SK-N-SH (cell line): ENCODE data around the gene TXLNA. TPM values are rescaled to one million over a fixed set of nuclear protein-coding genes. Genes with fewer than 3 reads are reported as not detected.
A peak's percentile ranks its signal among the peaks of the same experiment; 100 is the strongest.
"Not testable (repeated sequence)": the region's sequence is repeated elsewhere in the genome, so short reads cannot be mapped to it uniquely, and the experiment has no call there.

Experiments used
- CTCF ChIA-PET: fragments of 300-600, 350-600 bp; formaldehyde crosslinking; extraction: SDS; loops from one replicate; lab custom pipeline; 2021; lab: Yijun Ruan, JAX
- POLR2A ChIA-PET: fragments of 350-600 bp; sonication (Branson Sonifier 250); formaldehyde crosslinking; extraction: SDS; loops from one replicate; lab custom pipeline; 2020; ENCODE audit warnings: antibody characterized with exemption, inconsistent platforms; lab: Yijun Ruan, JAX
- DNase-seq: peaks from one replicate; pipeline ENCODE4 v3.0.0; 2012
- H2AFZ ChIP-seq: fragments of 200-600 bp; sonication (generic); 2 replicates; pipeline ENCODE4 v1.8.1; 2016; ENCODE audit warnings: antibody characterized with exemption, mild to moderate bottlenecking, low read depth
- H3F3A ChIP-seq: fragments of 200-600 bp; sonication (generic); replicated peaks from 2 replicates; pipeline ENCODE3; 2016; ENCODE audit warnings: antibody characterized with exemption, mild to moderate bottlenecking; ENCODE audit not compliant: insufficient read depth
- H3K27ac ChIP-seq, 2 experiments: fragments of 200-500 bp in 1 of 2; fragments of 200-600 bp in 1 of 2; sonication (Bioruptor generic) in 1 of 2; sonication (generic), shearing (Covaris generic) in 1 of 2; 2 replicates each; pipeline versions ENCODE4 v1.5.1 to v1.6.1; 2014 to 2016; ENCODE audit warnings: low read depth in 2 of 2, inconsistent platforms in 1 of 2, low read length in 1 of 2, mild to moderate bottlenecking in 1 of 2, mixed read lengths in 1 of 2
- H3K27me3 ChIP-seq: fragments of 200-600 bp; sonication (generic), shearing (Covaris generic); 2 replicates; pipeline ENCODE4 v1.6.1; 2016; ENCODE audit warnings: mixed run types; ENCODE audit not compliant: insufficient read depth
- H3K36me3 ChIP-seq, 2 experiments: fragments of 200-500 bp in 1 of 2; fragments of 200-600 bp in 1 of 2; sonication (Bioruptor generic) in 1 of 2; sonication (generic) in 1 of 2; replicated peaks in 1 of 2; 2 replicates each; pipeline versions ENCODE3 to v1.5.1; 2014 to 2016; ENCODE audit warnings: low read length in 1 of 2, mild to moderate bottlenecking in 1 of 2; ENCODE audit not compliant: insufficient read depth in 2 of 2, control insufficient read depth in 1 of 2
- H3K4me1 ChIP-seq, 2 experiments: fragments of 200-500 bp in 1 of 2; fragments of 200-600 bp in 1 of 2; sonication (Bioruptor generic) in 1 of 2; sonication (generic), shearing (Covaris generic) in 1 of 2; 2 replicates each; pipeline versions ENCODE4 v1.5.1 to v1.6.1; 2014 to 2016; ENCODE audit warnings: low read depth in 1 of 2, low read length in 1 of 2, mixed run types in 1 of 2; ENCODE audit not compliant: insufficient read depth in 2 of 2, control insufficient read depth in 1 of 2
- H3K4me2 ChIP-seq: fragments of 200-600 bp; sonication (generic), shearing (Covaris generic); 2 replicates; pipeline ENCODE4 v1.6.1; 2017; ENCODE audit warnings: mixed run types
- H3K4me3 ChIP-seq, 2 experiments: fragments of 200-500 bp in 1 of 2; fragments of 200-600 bp in 1 of 2; sonication (Bioruptor generic) in 1 of 2; sonication (generic), shearing (Covaris generic) in 1 of 2; 2 replicates each; pipeline versions ENCODE4 v1.5.1 to v1.8.1; 2014 to 2016; ENCODE audit warnings: low read depth in 2 of 2, inconsistent platforms in 1 of 2, low read length in 1 of 2, mild to moderate bottlenecking in 1 of 2, mixed read lengths in 1 of 2, moderate library complexity in 1 of 2
- H3K79me2 ChIP-seq: fragments of 200-600 bp; sonication (generic); 2 replicates; pipeline ENCODE4 v1.8.1; 2017; ENCODE audit warnings: mild to moderate bottlenecking; ENCODE audit not compliant: insufficient read depth
- H3K9ac ChIP-seq: fragments of 200-600 bp; sonication (generic); 2 replicates; pipeline ENCODE4 v1.6.1; 2017; ENCODE audit warnings: mixed run types
- H3K9me2 ChIP-seq: fragments of 200-600 bp; sonication (generic); 2 replicates; pipeline ENCODE4 v1.6.1; 2017; ENCODE audit warnings: mixed run types
- H3K9me3 ChIP-seq: fragments of 200-600 bp; sonication (generic); 2 replicates; pipeline ENCODE4 v1.6.1; 2017; ENCODE audit warnings: mixed run types, mild to moderate bottlenecking, moderate library complexity
- H4K20me1 ChIP-seq: fragments of 200-600 bp; sonication (generic); 2 replicates; pipeline ENCODE4 v1.6.1; 2017; ENCODE audit warnings: mild to moderate bottlenecking, mixed run types; ENCODE audit not compliant: insufficient read depth
- CHD2 ChIP-seq: fragments of 150-350 bp; IDR thresholded peaks from 2 replicates; pipeline ENCODE4 v1.6.1; 2018; ENCODE audit warnings: low read length; ENCODE audit not compliant: partially characterized antibody
- CTCF ChIP-seq: fragments of 200-600 bp; sonication (generic); IDR thresholded peaks from 2 replicates; pipeline ENCODE4 v1.6.1; 2017; ENCODE audit warnings: antibody characterized with exemption, mild to moderate bottlenecking, moderate library complexity
- ELF1 ChIP-seq: IDR thresholded peaks from 2 replicates; pipeline ENCODE4 v1.4.0; 2012
- FOXM1 ChIP-seq: IDR thresholded peaks from 2 replicates; pipeline ENCODE4 v1.4.0; 2012; ENCODE audit warnings: low read depth, mild to moderate bottlenecking
- GABPA ChIP-seq: IDR thresholded peaks from 2 replicates; pipeline ENCODE4 v1.4.0; 2012; ENCODE audit warnings: low read depth, mild to moderate bottlenecking
- GATA2 ChIP-seq: sonication (generic); formaldehyde crosslinking; IDR thresholded peaks from 2 replicates; pipeline ENCODE4 v1.5.0; 2020; ENCODE audit warnings: mild to moderate bottlenecking, missing genetic modification reagents
- MAX ChIP-seq: IDR thresholded peaks from 2 replicates; pipeline ENCODE4 v1.4.0; 2012; ENCODE audit warnings: low read depth
- MXI1 ChIP-seq: IDR thresholded peaks from 2 replicates; pipeline ENCODE4 v1.6.1; 2012; ENCODE audit warnings: mild to moderate bottlenecking, low read depth, low read length, improper control_type of control experiment
- NRF1 ChIP-seq: IDR thresholded peaks from 2 replicates; pipeline ENCODE4 v1.6.1; 2012; ENCODE audit warnings: low read depth, mild to moderate bottlenecking, low read length
- PBX3 ChIP-seq: IDR thresholded peaks from 2 replicates; pipeline ENCODE4; 2012
- POLR2AphosphoS5 ChIP-seq: IDR thresholded peaks from 2 replicates; pipeline ENCODE4 v1.6.1; 2012; ENCODE audit warnings: low read depth, low read length
- RXRA ChIP-seq: IDR thresholded peaks from 2 replicates; pipeline ENCODE4 v1.4.0; 2012; ENCODE audit warnings: low read depth, mild to moderate bottlenecking, borderline replicate concordance
- SIN3A ChIP-seq: IDR thresholded peaks from 2 replicates; pipeline ENCODE4 v1.6.1; 2012; ENCODE audit warnings: low read depth, mild to moderate bottlenecking, low read length, moderate library complexity, borderline replicate concordance
- TCF12 ChIP-seq: IDR thresholded peaks from 2 replicates; pipeline ENCODE4 v1.4.0; 2012
- YY1 ChIP-seq: IDR thresholded peaks from 2 replicates; pipeline ENCODE4 v1.4.0; 2012; ENCODE audit warnings: low read depth, mild to moderate bottlenecking
- WGBS: methylation state at CpG from one replicate; pipeline ENCODE4 v1.1.6; 2017; ENCODE audit warnings: low lambda C conversion rate; 5-methylcytosine and 5-hydroxymethylcytosine counted together
- polyA plus RNA-seq, 3 experiments: library from polyadenylated mRNA; depleted of rRNA; stranded (reverse); fragments of >200 nt; gene quantifications; 2 replicates each; pipeline ENCODE4 v1.2.3, GENCODE V29; 2012

TXLNA gene
- 26.4 and 32.7 TPM in 2 replicates for polyA plus RNA-seq (2012; rRNA removed)
- 22.8 and 28.0 TPM in 2 replicates for polyA plus RNA-seq (2012; cell fraction: cytosol; rRNA removed)
- 51.9 and 62.6 TPM in 2 replicates for polyA plus RNA-seq (2012; cell fraction: nucleus; rRNA removed)

GRCh38 chr1:32179443-32180185 lies at the start of gene TXLNA:
TXLNA (plus strand) TSS chr1:32179675; CDS start chr1:32180346, 671 bp downstream.
- Histone ChIP-seq H3K4me3 (peak within 1 kb of the TSS; percentile 65 to 82), H2AFZ (peak within 1 kb of the TSS; percentile 77), H3K9me2 (no peaks in the 10 kb centered on the region), H3K9me3 (no peaks in the 10 kb centered on the region), H3K27ac (peak within 1 kb of the TSS; percentile 90 to 96), H3K9ac (peak within 1 kb of the TSS; percentile 98), H3K4me1 (peaks cover 18 to 25% of the 10 kb centered on the region in 2 experiments; a peak in 3 of 4 replicates), H3K27me3 (no peaks in the 10 kb centered on the region), H4K20me1 (peaks cover 12% of the 10 kb centered on the region; the same call in 1 of the 2 replicates), H3K36me3 (peaks cover 22 to 35% of the 10 kb centered on the region in 2 experiments), H3F3A (peaks cover 35% of the 10 kb centered on the region), H3K79me2 (peaks cover 44% of the 10 kb centered on the region), H3K4me2 (peak within 1 kb of the TSS; percentile 97)
- ChIA-PET CTCF (interaction anchor here (0.9 to 1.7 kb wide), 4 partner anchors 13 to 72 kb away, joined by 3 read pairs; partner anchors contain the start of gene KPNA6), POLR2A (interaction anchor here (0.7 to 3.4 kb wide), 10 partner anchors 17 to 1241 kb away, joined by 3 to 19 read pairs (median 5); partner anchors contain the start of genes CCDC28B, IQCC, KPNA6 and MARCKSL1)
- DNase-seq, result peak; percentile 98
- 2% methylated on average over 17 of the region's 79 CpGs for WGBS
- TF ChIP-seq NRF1, result peak; percentile 70
- TF ChIP-seq GATA2 (CRISPR knock-in tag), result no peak
- peak; percentile 69 for TF ChIP-seq POLR2AphosphoS5
- peak; percentile 82 for TF ChIP-seq MAX
- TF ChIP-seq PBX3, result peak; percentile 89
- no peak for TF ChIP-seq RXRA
- 0 out of 2 replicates have a peak, but pooled peaks have one; percentile 42 for TF ChIP-seq SIN3A
- TF ChIP-seq ELF1, result peak; percentile 16; the same call in 1 of the 2 replicates
- TF ChIP-seq MXI1, result peak; percentile 84
- no peak for TF ChIP-seq TCF12
- TF ChIP-seq CTCF, result no peak; the same call in 1 of the 2 replicates
- TF ChIP-seq GABPA, result peak; percentile 76
- peak; percentile 35 for TF ChIP-seq CHD2
- no peak for TF ChIP-seq FOXM1
- no peak for TF ChIP-seq YY1

GRCh38 chr1:32133950-32134280 lies 45.6 kb upstream of the TXLNA start:
- Histone ChIP-seq H4K20me1 (peaks cover 29% of the 10 kb centered on the region), H3K79me2 (peaks cover 90% of the 10 kb centered on the region), H3F3A (peaks cover 11% of the 10 kb centered on the region)
- H3K9ac ChIP-seq, H3K27ac ChIP-seq, POLR2A ChIA-PET, H3K4me2 ChIP-seq, CTCF ChIA-PET, H3K4me3 ChIP-seq, H3K4me1 ChIP-seq, H2AFZ ChIP-seq, H3K36me3 ChIP-seq, DNase-seq, H3K9me2 ChIP-seq, H3K27me3 ChIP-seq, H3K9me3 ChIP-seq: not testable (repeated sequence)
- WGBS, result 96% methylated on average over 9 of the region's 9 CpGs
